Endothelial cell of hepatic sinusoid (primary cell): ENCODE results near the gene CHMP3.

Experiments used
- in situ Hi-C: cut with HindIII; loops from 2 replicates; pipeline ENCODE4 v1.10.0; 2017; ENCODE audit warnings: low sequenced_read_pairs

CHMP3 gene

DNA sequence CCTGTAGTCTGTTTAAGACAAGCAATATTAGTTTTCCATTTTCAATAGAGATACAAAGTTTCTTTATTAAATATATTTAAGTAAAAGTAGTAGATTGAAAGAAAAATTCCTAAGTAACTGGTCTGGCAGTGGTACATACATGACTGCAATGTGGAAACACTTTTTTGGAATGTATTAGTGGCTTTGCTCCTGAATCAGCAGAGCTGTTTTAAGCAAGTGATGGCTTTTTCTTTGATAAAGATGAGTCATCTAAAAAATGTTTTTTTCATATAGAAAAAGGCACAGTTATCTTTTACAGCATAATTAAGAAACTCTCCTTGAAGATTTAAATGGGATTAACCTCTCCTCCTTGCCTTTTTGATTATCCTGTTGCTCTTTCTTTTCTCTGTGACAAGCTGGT lies 87.2 kb downstream of the CHMP3 start:
- in situ Hi-C loops: no loop called here

DNA sequence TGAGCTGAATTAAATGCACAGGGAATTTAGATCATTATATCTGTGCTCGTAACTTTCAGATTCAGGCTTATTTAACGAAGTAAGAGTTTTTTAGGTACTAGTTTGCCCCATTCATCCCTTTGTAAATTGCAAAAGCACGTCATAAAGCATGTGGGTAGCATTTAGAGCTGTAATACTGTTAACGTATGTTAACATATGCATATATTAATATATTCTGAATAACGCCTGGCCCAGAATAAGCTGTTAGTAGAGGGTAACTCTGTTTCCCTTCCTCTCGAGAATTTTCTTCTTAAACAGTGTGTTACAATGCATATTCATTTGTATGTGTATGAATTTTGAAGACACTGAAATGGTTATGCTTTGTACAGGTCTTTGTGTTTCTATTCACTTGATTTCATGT lies 91.6 kb downstream of the CHMP3 start:
- in situ Hi-C loops: no loop called here

DNA sequence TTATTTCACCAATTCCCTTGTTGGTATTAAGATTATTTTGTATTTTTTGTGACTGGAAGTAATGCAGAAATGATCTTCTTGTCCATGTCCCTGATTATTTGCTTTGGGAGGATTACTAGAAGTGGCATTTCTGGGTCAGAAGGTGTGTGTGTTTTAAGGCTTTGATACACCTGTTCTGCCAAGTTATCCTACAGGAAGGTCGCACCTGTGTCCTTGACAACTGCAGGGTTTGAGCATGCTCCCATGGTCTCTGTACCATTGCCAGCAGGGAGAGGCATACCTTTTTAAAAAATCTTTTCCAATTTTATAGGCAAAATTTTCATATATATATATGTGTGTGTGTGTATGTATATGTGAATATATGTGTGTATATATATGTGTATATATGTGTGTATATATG lies 92.4 kb downstream of the CHMP3 start:
- in situ Hi-C loops: no loop called here

DNA sequence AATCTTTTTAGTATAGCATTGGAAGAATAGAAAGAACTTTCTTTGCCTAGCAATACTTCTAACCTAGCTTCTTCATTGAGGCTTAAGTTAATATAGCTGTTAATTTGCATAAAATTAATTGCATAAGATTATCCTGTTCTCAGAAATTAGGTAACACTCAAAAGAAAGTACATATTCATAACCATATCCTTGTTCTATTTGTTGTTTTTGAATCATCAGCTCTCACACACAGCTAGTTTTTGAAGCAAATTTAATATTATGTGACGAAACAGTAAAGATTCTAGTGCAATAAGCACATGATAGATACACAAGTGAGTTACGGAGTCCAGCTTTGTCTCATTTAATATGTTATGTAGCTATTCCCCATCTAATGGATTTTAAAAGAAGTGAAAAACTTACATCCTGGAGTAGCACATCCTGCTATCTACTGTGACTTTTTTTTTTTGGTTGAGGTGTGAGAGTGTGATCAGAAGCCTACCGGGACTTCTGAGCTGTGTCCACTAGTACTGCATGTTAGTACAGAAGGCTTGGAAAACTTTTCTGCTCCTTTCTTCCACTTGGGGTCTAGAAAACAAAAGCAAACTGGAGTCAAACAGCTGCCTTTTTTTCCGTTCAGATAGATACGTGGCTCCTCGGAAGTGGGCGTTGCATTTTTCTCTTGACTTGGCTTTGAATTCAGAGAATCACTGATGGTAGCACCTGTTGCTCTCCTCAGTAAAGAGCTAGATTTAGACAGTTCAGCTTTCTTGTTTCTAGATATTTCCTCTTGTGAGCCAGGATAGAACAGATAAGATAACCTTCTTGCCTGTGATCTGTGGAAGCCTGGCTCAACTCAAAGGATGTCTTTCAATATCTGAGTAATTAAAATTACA lies 94.8 kb downstream of the CHMP3 start:
- in situ Hi-C loops: no loop called here

DNA sequence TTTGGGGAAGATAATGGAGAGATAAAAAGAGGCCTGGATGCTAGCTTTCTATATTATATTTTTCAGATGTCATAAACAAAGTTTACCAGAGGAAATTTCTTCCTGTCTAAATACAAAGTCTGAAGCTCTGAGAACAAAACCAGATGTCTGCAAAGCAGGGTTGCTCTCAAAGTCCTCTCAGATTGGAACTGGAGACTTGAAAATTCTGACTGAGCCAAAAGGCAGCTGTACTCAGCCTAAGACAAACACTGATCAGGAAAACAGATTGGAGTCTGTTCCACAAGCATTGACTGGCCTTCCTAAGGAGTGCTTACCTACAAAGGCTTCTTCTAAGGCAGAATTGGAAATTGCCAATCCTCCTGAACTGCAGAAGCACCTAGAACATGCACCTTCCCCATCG lies 96.9 kb downstream of the CHMP3 start:
- in situ Hi-C loops: no loop called here

DNA sequence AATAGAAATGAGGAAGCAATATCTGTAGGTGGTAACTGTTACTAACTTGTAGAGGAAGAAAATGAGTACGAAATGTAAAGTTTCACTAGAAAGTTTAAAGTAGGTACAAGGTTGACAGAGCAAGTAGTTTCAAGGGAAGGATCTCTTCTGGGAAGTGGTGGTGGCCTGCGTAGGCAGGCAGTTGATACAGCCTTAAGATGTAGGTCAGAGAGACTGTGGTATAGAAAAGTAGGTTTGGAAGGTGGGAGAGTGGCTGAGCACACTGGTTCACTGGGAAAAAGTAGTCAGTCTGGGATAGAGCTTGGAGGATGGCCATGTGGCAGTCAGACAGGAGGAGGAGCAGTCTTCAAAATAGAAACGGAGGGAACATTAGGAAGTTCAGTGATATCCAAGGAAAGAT lies 98.6 kb downstream of the CHMP3 start:
- in situ Hi-C loops: no loop called here

DNA sequence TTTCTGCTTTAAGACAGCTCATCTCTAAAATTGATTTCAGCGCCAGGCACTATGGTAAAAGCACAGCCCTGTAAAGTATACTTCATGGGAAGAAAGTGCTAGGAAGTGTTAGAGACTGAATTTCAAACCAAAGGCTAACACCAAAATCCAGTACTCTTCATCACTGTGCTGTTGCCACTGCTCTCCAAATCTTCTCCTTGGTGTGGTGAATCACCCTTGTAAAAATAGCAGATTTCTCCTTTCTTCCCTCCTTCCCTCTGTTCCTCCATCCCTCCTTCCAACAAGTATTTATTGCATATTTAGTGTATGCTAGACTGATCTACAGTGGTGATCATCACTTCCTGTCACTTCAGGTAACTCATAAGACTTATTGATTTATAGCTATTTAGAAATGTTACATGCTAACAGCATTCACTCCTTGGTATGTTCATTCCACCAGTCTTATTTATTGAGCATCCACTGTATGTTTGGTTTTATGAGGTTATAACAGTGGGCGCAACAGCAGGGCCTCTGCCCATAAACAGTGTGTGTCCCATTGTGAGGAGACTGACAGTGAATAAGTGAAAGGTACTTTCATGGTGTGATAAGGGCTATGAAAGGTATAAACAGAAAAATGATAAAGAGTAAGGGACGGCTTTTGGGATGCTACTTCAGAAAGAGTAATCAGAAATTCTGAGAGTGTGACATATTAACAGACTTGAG lies 102.0 kb downstream of the CHMP3 start:
- in situ Hi-C loops: no loop called here

DNA sequence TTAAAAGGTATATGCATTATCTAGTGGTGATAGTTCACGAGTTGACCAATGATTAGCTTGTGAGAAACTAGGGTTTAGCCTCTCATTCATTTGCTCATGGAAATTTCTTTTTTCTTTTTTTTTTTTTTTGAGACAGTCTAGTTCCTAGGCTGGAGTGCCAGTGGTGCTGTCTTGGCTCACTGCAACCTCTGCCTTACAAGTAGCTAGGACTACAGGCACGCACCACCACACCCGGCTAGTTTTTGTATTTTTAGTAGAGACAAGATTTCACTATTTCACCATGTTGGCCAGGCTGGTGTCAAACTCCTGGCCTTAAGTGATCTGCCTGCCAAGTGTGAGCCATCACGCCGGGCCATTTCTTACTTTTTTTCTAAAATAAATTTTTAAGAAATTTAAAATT lies 108.1 kb downstream of the CHMP3 start:
- in situ Hi-C loops: no loop called here

DNA sequence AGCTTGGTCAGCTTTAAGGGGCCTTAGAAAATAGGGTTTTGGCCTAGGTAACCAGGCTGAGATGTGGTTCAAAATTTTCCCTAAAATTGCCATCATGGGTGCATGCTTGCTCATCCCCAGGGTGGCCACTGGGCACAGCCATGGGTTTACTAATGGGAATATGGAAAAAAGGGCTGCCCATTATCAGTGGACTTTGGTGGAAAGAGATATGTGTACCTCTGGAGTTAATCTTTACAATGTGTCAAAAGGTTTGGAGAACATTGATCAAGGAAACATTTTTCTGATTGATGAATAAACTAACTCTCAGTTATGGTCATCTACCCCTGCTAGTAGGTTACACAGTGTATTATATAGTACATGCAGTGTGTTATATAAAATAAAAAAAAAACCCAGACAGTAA lies 109.0 kb downstream of the CHMP3 start:
- in situ Hi-C loops: no loop called here

DNA sequence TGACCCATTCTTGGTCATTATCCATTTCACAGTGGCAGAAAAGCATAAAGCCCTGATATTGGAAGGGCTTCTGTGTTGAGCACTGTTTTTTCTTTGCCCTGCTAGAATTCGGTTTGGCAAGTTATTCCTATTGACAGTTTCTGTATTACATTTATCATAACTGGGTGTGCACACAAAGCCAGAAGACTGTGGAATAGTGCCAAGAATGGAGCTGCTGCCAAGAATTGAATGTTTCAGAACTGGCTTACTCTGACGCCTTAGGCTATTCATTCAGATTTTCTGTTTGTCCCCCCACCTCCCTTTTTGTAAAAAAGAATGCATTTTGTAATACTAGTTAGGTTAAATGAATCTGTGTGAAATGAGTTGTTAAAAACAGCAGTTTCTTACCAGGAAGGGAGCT lies 109.4 kb downstream of the CHMP3 start:
- in situ Hi-C loops: no loop called here
